Measurements from ENCODE around the gene MEAF6. TPM values are rescaled to one million over a fixed set of nuclear protein-coding genes. Genes with fewer than 3 reads are reported as not detected.
"Not testable (repeated sequence)": the region's sequence is repeated elsewhere in the genome, so short reads cannot be mapped to it uniquely, and the experiment has no call there.

MEAF6 gene
- total RNA-seq = 34.1 TPM
- long read RNA-seq, transcript MEAF6-201 (7 exons, 1,525 nt) = minor isoform, 13 of 55 reads
- long read RNA-seq, transcript MEAF6-204 (8 exons, 2,147 nt) = minor isoform, 8 of 55 reads
- long read RNA-seq, transcript MEAF6-206 (8 exons, 1,408 nt) = major isoform, 24 of 55 reads
- long read RNA-seq, partial matches to known transcripts = 1 of 55 reads
- long read RNA-seq, other reads (novel, unspliced or antisense) = 1 of 55 reads

DNA sequence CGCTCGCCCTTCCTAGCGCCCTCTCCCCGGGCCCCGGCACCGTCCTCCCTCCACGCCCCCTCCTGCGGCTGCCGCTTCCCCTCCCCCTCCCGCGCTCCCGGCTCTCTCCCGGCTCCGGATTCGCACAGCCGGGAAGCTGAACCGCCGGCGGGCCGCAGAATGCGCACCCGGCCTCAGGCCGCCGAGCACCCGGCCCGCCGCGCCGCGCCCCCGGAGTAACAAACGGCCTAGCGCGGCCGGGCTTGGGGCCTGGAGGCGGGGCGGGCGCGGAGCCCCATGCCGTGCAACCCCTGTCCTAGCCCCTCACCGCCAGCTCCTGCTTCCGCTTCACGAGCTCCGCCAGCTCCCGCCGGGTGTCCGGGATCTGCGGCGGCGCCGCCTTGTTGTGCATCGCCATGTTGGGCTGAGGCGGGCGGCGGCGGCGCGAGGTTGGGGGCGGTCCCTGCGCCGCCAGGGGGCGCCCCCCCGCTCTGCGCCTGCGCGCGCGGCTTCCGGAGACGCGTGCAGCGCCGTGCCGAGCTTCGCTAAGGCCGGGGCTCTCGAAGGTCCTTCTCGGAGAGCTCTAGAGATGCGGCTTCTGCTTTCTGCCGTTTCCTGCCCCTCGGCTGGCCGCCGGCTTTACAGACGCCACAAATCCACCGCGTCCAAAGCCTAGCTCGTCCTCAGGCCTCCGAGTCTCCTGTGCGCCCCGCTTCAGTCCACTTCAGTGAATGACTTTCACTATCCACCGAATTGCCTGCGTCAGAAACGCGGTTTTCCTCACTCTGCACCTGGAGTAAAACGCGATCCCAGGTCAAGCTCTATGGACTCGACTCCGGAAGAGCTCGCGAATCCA is at the start of gene MEAF6:
Gene MEAF6 (minus strand): TSS at position 417 of the 835 bp plus-strand sequence. CDS start 20 bp downstream, at position 397.
- peak within 1 kb of the TSS; percentile 92 for H3K4me3 ChIP-seq
- H3K36me3 ChIP-seq = peaks cover 29% of the 10 kb centered on the region
- no peaks in the 10 kb centered on the region for H3K9me3 ChIP-seq (replicated peaks)
- intact Hi-C loops (cut with micrococcal nuclease) = no loop called here
- peak; percentile 84 for DNase-seq
- no peaks in the 10 kb centered on the region for H3K27me3 ChIP-seq (ENCODE audit: low read depth)
- H3K27ac ChIP-seq (replicated peaks) = peak within 1 kb of the TSS; percentile 91
- TF ChIP-seq, protein P1, sequence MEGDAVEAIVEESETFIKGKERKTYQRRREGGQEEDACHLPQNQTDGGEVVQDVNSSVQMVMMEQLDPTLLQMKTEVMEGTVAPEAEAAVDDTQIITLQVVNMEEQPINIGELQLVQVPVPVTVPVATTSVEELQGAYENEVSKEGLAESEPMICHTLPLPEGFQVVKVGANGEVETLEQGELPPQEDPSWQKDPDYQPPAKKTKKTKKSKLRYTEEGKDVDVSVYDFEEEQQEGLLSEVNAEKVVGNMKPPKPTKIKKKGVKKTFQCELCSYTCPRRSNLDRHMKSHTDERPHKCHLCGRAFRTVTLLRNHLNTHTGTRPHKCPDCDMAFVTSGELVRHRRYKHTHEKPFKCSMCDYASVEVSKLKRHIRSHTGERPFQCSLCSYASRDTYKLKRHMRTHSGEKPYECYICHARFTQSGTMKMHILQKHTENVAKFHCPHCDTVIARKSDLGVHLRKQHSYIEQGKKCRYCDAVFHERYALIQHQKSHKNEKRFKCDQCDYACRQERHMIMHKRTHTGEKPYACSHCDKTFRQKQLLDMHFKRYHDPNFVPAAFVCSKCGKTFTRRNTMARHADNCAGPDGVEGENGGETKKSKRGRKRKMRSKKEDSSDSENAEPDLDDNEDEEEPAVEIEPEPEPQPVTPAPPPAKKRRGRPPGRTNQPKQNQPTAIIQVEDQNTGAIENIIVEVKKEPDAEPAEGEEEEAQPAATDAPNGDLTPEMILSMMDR (IDR thresholded peaks at IDR 0.05; ENCODE audit: borderline replicate concordance) = peak; percentile 77
- peaks cover 32% of the 10 kb centered on the region for H3K4me1 ChIP-seq

DNA sequence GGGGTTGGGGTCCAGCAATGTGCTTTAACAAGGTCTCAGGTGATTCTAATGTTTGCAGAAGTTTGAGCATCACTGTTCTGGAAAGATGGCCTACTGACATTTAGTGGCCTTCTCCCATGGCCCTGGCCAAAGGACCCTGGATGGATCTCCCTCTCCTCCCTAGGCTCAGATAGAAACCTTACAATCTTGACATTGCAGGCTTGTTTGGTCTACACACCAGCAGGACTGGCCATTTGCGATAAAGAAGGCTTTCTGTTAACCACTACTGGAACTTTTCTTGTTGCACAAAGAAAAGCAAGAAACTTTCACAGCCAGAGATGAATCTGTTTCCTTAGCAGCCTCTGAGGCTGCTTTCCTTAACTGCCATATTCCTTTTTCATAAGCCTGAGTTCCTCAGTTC is 48.4 kb upstream of the MEAF6 start:
- H3K9me3 ChIP-seq (replicated peaks) = no peaks in the 10 kb centered on the region
- TF ChIP-seq, protein P1 (IDR thresholded peaks at IDR 0.05; ENCODE audit: borderline replicate concordance) = no peak
- no peak overlapping the region for H3K4me3 ChIP-seq
- H3K4me1 ChIP-seq = no peaks in the 10 kb centered on the region
- intact Hi-C loops (cut with micrococcal nuclease) = no loop called here
- H3K27me3 ChIP-seq (ENCODE audit: low read depth) = no peaks in the 10 kb centered on the region
- peaks cover 42% of the 10 kb centered on the region for H3K36me3 ChIP-seq
- no peak overlapping the region for H3K27ac ChIP-seq (replicated peaks)
- DNase-seq = no peak

DNA sequence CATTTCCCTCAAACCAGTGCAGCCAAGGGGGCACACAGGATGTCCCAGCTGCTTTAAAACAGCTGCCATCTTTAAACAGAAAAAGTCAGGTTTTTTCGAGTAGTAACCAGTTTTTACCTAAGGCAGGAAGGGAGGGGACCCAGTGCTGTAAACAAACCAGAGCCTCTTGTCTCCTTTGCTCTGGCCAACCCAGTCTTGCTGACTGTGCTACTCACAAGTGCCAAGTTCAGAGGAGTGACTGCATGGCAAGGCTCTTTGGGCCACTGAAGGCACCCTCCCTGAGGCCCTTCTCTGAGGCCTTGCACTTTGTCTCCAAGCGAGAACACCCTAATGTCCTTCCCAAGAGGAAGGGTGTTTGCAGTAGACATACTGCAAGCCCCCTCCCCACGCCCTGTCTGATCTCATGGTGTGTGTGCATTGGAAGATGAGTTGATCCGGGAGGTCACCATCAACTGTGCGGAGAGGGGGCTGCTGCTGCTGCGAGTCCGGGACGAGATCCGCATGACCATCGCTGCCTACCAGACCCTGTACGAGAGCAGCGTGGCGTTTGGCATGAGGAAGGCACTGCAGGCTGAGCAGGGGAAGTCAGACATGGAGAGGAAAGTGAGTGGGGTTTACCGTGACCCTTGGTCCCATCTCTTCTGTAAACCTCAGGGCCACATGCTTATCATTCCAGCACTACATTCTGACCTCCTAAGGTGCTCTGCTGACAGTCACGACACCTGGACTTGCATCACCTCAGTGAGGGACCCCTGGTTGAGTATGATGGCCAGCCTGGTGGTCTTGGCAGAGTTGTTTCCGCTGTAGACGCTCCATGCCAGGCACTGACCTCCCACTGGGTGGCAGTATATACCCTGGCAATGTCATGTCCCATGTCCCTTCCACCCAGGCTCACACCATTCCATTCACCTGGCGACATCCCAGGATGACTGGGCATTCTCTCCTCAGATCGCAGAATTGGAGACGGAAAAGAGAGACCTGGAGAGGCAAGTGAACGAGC is 46.9 kb upstream of the MEAF6 start:
- no peak overlapping the region for H3K4me3 ChIP-seq
- no peak overlapping the region for H3K27ac ChIP-seq (replicated peaks)
- H3K9me3 ChIP-seq (replicated peaks) = no peaks in the 10 kb centered on the region
- H3K36me3 ChIP-seq = peaks cover 27% of the 10 kb centered on the region
- intact Hi-C loops (cut with micrococcal nuclease) = no loop called here
- H3K27me3 ChIP-seq (ENCODE audit: low read depth) = no peaks in the 10 kb centered on the region
- H3K4me1 ChIP-seq = peaks cover 10% of the 10 kb centered on the region
- no peak for DNase-seq
- TF ChIP-seq, protein P1 (IDR thresholded peaks at IDR 0.05; ENCODE audit: borderline replicate concordance) = peak; percentile 31

DNA sequence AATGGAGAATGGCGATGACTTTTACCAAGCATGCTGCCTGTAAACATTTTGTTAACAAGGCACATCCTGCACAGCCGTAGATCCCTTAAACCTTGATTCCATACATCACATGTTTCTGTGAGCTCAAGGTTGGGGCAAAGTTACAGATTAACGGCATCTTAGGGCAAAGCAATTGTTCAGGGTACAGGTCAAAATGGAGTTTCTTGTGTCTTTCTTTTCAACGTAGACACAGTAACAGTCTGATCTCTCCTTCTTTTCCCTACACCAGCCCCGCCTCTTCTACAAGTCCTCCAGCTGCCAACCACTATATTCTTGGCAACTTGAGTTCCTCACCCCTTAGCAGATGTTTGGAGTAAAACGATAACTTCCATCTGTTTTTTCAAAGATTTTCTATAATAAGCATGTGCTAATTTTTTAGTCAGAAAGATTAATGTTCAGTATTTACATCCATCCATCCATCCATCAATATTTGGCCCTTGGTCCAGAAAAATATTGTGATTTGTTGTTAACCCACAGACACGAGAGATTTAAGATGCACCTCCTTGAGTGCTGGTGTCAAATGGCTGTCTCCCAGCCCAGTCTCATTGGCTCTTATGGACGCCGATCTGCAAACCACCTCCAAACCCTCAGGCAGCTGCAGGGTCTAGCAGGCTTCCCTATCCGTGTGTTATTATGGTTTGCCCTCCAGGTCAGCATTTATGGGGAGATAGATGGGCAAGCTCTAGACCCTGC is 46.0 kb upstream of the MEAF6 start:
- H3K27me3 ChIP-seq (ENCODE audit: low read depth) = no peaks in the 10 kb centered on the region
- H3K9me3 ChIP-seq (replicated peaks) = no peaks in the 10 kb centered on the region
- H3K36me3 ChIP-seq = peaks cover 18% of the 10 kb centered on the region
- TF ChIP-seq, protein P1 (IDR thresholded peaks at IDR 0.05; ENCODE audit: borderline replicate concordance) = no peak
- no peak for DNase-seq
- H3K4me1 ChIP-seq = peaks cover 14% of the 10 kb centered on the region
- H3K4me3 ChIP-seq = no peak overlapping the region
- H3K27ac ChIP-seq (replicated peaks) = no peak overlapping the region
- intact Hi-C loops (cut with micrococcal nuclease) = no loop called here

DNA sequence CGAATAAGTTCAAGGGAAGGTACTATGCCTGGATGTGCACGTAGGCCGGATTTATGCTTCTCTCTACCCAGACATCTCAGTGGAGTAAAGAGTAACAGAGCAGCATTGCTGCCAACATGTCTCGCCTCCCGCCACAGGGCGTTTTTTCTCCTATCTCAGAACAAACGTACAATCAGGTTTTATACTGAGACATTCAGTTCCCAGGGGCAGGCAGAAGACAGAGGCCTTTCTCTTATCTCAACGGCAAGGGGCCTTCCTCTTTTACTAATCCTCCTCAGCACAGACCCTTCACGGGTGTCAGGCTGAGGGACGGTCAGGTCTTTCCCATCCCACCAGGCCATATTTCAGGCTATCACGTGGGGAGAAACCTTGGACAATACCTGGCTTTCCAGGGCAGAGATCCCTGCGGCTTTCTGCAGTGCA is 45.4 kb upstream of the MEAF6 start:
- H3K9me3 ChIP-seq (replicated peaks); H3K4me3 ChIP-seq; H3K27me3 ChIP-seq (ENCODE audit: low read depth); H3K27ac ChIP-seq (replicated peaks); intact Hi-C loops (cut with micrococcal nuclease); DNase-seq: not testable (repeated sequence)
- Histone ChIP-seq H3K4me1 (peaks cover 14% of the 10 kb centered on the region), H3K36me3 (peaks cover 12% of the 10 kb centered on the region)
